Adrenal gland (tissue), 12 donors: ENCODE results near the gene NOL4L. TPM values are rescaled to one million over a fixed set of nuclear protein-coding genes. Genes with fewer than 3 reads are reported as not detected.

ENCODE experiments used
- DNase-seq, 7 donors: peaks; one replicate each; pipeline ENCODE4 v3.0.0-alpha.2; 2019 to 2020
- H3K27ac ChIP-seq, 5 donors: fragments of 200-600 bp; sonication (generic) in 4 of 5; 1 replicate in 3 of 5; 2 replicates in 2 of 5; pipeline versions ENCODE4 v1.5.1 to v1.8.0; 2016 to 2020; ENCODE audit warnings: mild to moderate bottlenecking in 1 of 5
- H3K27me3 ChIP-seq: fragments of 200-600 bp; 2 replicates; pipeline ENCODE4 v1.8.0; 2021
- H3K36me3 ChIP-seq, 2 donors: fragments of 200-600 bp; replicated peaks in 1 of 2; 1 replicate in 1 of 2; 2 replicates in 1 of 2; pipeline versions ENCODE4 v1.5.1 to v1.8.0; 2018 to 2022
- H3K4me1 ChIP-seq, 2 donors: fragments of 200-600 bp; replicated peaks in 1 of 2; 1 replicate in 1 of 2; 2 replicates in 1 of 2; pipeline versions ENCODE4 v1.5.1 to v1.8.0; 2018 to 2021
- H3K4me3 ChIP-seq, 4 donors: fragments of 200-600 bp; sonication (generic) in 3 of 4; one replicate each; pipeline ENCODE4 v1.5.1; 2016 to 2018
- H3K9me3 ChIP-seq, 3 donors: fragments of 200-600 bp; sonication (generic) in 1 of 3; replicated peaks in 1 of 3; 1 replicate in 2 of 3; 2 replicates in 1 of 3; pipeline versions ENCODE4 v1.5.1 to v1.8.0; 2016 to 2021
- CTCF ChIP-seq, 6 experiments: fragments of 450-650 bp in 4 of 6; fragments of 200-600 bp in 2 of 6; sonication (generic) in 1 of 6; IDR thresholded peaks; 1 replicate in 5 of 6; 2 replicates in 1 of 6; pipeline versions ENCODE4 v1.5.1 to v1.8.0; 2016 to 2021; ENCODE audit warnings: antibody characterized with exemption in 6 of 6, mild to moderate bottlenecking in 2 of 6, moderate library complexity in 1 of 6
- POLR2A ChIP-seq, 2 donors: fragments of 450-650 bp; IDR thresholded peaks; one replicate each; pipeline ENCODE4 v1.6.1; 2017; ENCODE audit warnings: antibody characterized with exemption in 2 of 2, mild to moderate bottlenecking in 2 of 2, moderate library complexity in 1 of 2
- WGBS, 4 donors: extraction: QIAGEN DNeasy Blood & Tissue Kit in 2 of 4; methylation state at CpG; one replicate each; pipeline versions ENCODE4 v1.1.5 to v1.1.7; 2013 to 2017; 5-methylcytosine and 5-hydroxymethylcytosine counted together
- intact Hi-C, 2 donors: fragments of 100-400 bp; cut with DNase I; formaldehyde crosslinking; loops; one replicate each; pipeline versions ENCODE4 v1.14.1 to v1.15.0; 2022 to 2023
- polyA plus RNA-seq, 3 donors: library from polyadenylated mRNA; stranded (reverse); fragments of 200-250 nt in 2 of 3; fragments of 350-450 nt in 1 of 3; fragmentation: Illumina TruSeq in 1 of 3; extraction: RNeasy Lipid Tissue Mini Kit (QIAGEN cat#74804) in 1 of 3; gene quantifications; one replicate each; pipeline ENCODE4 v1.2.3, GENCODE V29; 2013 to 2014
- total RNA-seq, 9 donors: library from RNA; depleted of rRNA in 4 of 9; stranded (reverse); fragments of >200 nt in 4 of 9; fragments of 120-200 nt in 1 of 9; fragmentation: NEBNext Ultra II Directional in 1 of 9; extraction: Animal tissue kit (Norgen Biotek cat#: 25700) in 1 of 9; gene quantifications; one replicate each; pipeline versions ENCODE4 v1.1.0 to v1.2.4, GENCODE V29; 2013 to 2023
- donor health status: healthy with polysubstance abuse.
- donor health status: Bipolar disorder and iron deficiency.
- donor health status: DM: yes; HTN: yes; CAD: no.
- donor health status: DM: no; HTN: no; CAD: no.
- donor health status: DM: no; HTN: no; CAD: no.
- donor health status: DM: yes; HTN: yes; CAD: no.

Gene NOL4L
- total and polyA plus RNA-seq, 12 donors = 6.4 to 30.4 (median 15.7) TPM

- peak overlapping the region in 1 of 4 donors; percentile 76 for H3K4me3 ChIP-seq
- H3K27me3 ChIP-seq = no peaks in the 10 kb centered on the region
- DNase-seq = no peak
- H3K4me1 ChIP-seq = peaks cover 4 to 6% of the 10 kb centered on the region in 2 donors
- H3K36me3 ChIP-seq = no peaks in the 10 kb centered on the region
- WGBS, 4 donors = 19 to 56% (median 21%) methylated on average over 6 to 32 of the region's 32 CpGs
- no peak overlapping the region for H3K27ac ChIP-seq
- TF ChIP-seq CTCF (IDR thresholded peaks at IDR 0.05) (no peak), POLR2A (IDR thresholded peaks at IDR 0.05) (no peak)
- intact Hi-C loops = no loop called here
- H3K9me3 ChIP-seq = no peaks in the 10 kb centered on the region
Observed at GRCh38 chr20:32585586-32586127, 524 bp upstream of the NOL4L start.

- 0 to 1% methylated on average over 17 to 43 of the region's 52 CpGs; no CpG with 5 or more reads in 2 of the 4 donors for WGBS, 4 donors
- intact Hi-C loops = no loop called here
- Histone ChIP-seq H3K4me1 (peaks cover 4 to 6% of the 10 kb centered on the region in 2 donors), H3K9me3 (no peaks in the 10 kb centered on the region), H3K36me3 (no peaks in the 10 kb centered on the region), H3K27ac (peak overlapping the region in 2 of 5 donors; percentile 53 to 62), H3K27me3 (no peaks in the 10 kb centered on the region), H3K4me3 (peak overlapping the region in 2 of 4 donors; percentile 49 to 76)
- DNase-seq = no peak
- TF ChIP-seq POLR2A (IDR thresholded peaks at IDR 0.05) (no peak), CTCF (IDR thresholded peaks at IDR 0.05) (no peak)
Observed at GRCh38 chr20:32583581-32584070, 1.5 kb downstream of the NOL4L start.

GRCh38 chr20:32582659-32583580, 2.2 kb downstream of the NOL4L start:
- 4 to 19% (median 8%) methylated on average over 13 to 72 of the region's 91 CpGs for WGBS, 4 donors
- peaks cover 4 to 6% of the 10 kb centered on the region in 2 donors for H3K4me1 ChIP-seq
- H3K27me3 ChIP-seq = no peaks in the 10 kb centered on the region
- no peaks in the 10 kb centered on the region for H3K36me3 ChIP-seq
- intact Hi-C loops = no loop called here
- peak overlapping the region in 2 of 4 donors; percentile 49 to 76 for H3K4me3 ChIP-seq
- no peaks in the 10 kb centered on the region for H3K9me3 ChIP-seq
- DNase-seq = peak in 1 of 7 donors; percentile 47
- TF ChIP-seq CTCF (IDR thresholded peaks at IDR 0.05) (no peak), POLR2A (IDR thresholded peaks at IDR 0.05) (no peak)
- peak overlapping the region in 2 of 5 donors; percentile 53 to 62 for H3K27ac ChIP-seq
